Peyer's patch (tissue), 4 donors: ENCODE measurements around the gene KIAA2012.

Experiments
- POLR2A ChIP-seq, 2 donors: fragments of 450-650 bp; IDR thresholded peaks; one replicate each; pipeline ENCODE4 v1.5.1; 2017; ENCODE audit warnings: antibody characterized with exemption in 2 of 2, mild to moderate bottlenecking in 2 of 2, moderate library complexity in 2 of 2
- TF ChIP-seq, protein P1 (sequence below), 6 experiments: fragments of 450-650 bp in 4 of 6; fragments of 200-600 bp in 2 of 6; sonication (generic) in 1 of 6; IDR thresholded peaks; one replicate each; pipeline ENCODE4 v1.5.1; 2017 to 2019; ENCODE audit warnings: antibody characterized with exemption in 6 of 6, mild to moderate bottlenecking in 3 of 6, moderate library complexity in 1 of 6

GRCh38 chr2:202035941-202036372 is 37.1 kb upstream of the KIAA2012 start:
- no peak for TF ChIP-seq POLR2A (IDR thresholded peaks at IDR 0.05)
- TF ChIP-seq, protein P1, sequence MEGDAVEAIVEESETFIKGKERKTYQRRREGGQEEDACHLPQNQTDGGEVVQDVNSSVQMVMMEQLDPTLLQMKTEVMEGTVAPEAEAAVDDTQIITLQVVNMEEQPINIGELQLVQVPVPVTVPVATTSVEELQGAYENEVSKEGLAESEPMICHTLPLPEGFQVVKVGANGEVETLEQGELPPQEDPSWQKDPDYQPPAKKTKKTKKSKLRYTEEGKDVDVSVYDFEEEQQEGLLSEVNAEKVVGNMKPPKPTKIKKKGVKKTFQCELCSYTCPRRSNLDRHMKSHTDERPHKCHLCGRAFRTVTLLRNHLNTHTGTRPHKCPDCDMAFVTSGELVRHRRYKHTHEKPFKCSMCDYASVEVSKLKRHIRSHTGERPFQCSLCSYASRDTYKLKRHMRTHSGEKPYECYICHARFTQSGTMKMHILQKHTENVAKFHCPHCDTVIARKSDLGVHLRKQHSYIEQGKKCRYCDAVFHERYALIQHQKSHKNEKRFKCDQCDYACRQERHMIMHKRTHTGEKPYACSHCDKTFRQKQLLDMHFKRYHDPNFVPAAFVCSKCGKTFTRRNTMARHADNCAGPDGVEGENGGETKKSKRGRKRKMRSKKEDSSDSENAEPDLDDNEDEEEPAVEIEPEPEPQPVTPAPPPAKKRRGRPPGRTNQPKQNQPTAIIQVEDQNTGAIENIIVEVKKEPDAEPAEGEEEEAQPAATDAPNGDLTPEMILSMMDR (IDR thresholded peaks at IDR 0.05) = no peak
